T1000 (cell line): ENCODE data around the gene CACNA1E.

ENCODE experiments used
- DNase-seq: peaks from one replicate; lab custom pipeline; 2025; ENCODE audit warnings: mixed read lengths; lab: John Stamatoyannopoulos, UW

CACNA1E gene

GRCh38 chr1:181768930-181769280 is 285.6 kb downstream of the CACNA1E start:
- DNase-seq: no peak

GRCh38 chr1:181769846-181770245 is 286.5 kb downstream of the CACNA1E start:
- DNase-seq: no peak

- no peak for DNase-seq
Observed at GRCh38 chr1:181772714-181773113, 289.4 kb downstream of the CACNA1E start.

- no peak for DNase-seq
Observed at GRCh38 chr1:181776044-181776443, 292.7 kb downstream of the CACNA1E start.

- DNase-seq: no peak
Observed at GRCh38 chr1:181777286-181777685, 294.0 kb downstream of the CACNA1E start.

- no peak for DNase-seq
Observed at GRCh38 chr1:181777812-181778211, 294.5 kb downstream of the CACNA1E start.

- DNase-seq: no peak
Observed at GRCh38 chr1:181778640-181779260, 295.4 kb downstream of the CACNA1E start.

GRCh38 chr1:181779343-181779742 is 296.0 kb downstream of the CACNA1E start:
- DNase-seq: no peak

GRCh38 chr1:181783208-181783607 is 299.9 kb downstream of the CACNA1E start:
- no peak for DNase-seq

- DNase-seq: no peak
Observed at GRCh38 chr1:181784039-181784683, 300.8 kb downstream of the CACNA1E start.

GRCh38 chr1:181789395-181789794 is 306.1 kb downstream of the CACNA1E start:
- DNase-seq: no peak

GRCh38 chr1:181791721-181792120 is 308.4 kb downstream of the CACNA1E start:
- no peak for DNase-seq

- DNase-seq: no peak
Observed at GRCh38 chr1:181793831-181794230, 310.5 kb downstream of the CACNA1E start.

- no peak for DNase-seq
Observed at GRCh38 chr1:181794332-181794731, 311.0 kb downstream of the CACNA1E start.

- no peak for DNase-seq
Observed at GRCh38 chr1:181798191-181798926, 315.0 kb downstream of the CACNA1E start.

- DNase-seq: no peak
Observed at GRCh38 chr1:181801617-181802016, 318.3 kb downstream of the CACNA1E start.

- no peak for DNase-seq
Observed at GRCh38 chr1:181802466-181802865, 319.1 kb downstream of the CACNA1E start.

- no peak for DNase-seq
Observed at GRCh38 chr1:181803421-181803820, 320.1 kb downstream of the CACNA1E start.

GRCh38 chr1:181804989-181805388 is 321.7 kb downstream of the CACNA1E start:
- no peak for DNase-seq

GRCh38 chr1:181806746-181807145 is 323.4 kb downstream of the CACNA1E start:
- DNase-seq: no peak

GRCh38 chr1:181807251-181807650 is 323.9 kb downstream of the CACNA1E start:
- DNase-seq: no peak

GRCh38 chr1:181809991-181810545 is 326.8 kb downstream of the CACNA1E start:
- no peak for DNase-seq

- no peak for DNase-seq
Observed at GRCh38 chr1:181812208-181812607, 328.9 kb downstream of the CACNA1E start.
